Body of pancreas (tissue), 4 donors: Measurements from ENCODE around the gene NOP58.

Source experiments
- POLR2A ChIP-seq, 3 donors: fragments of 450-650 bp; IDR thresholded peaks; one replicate each; pipeline ENCODE4 v1.6.1; 2016; ENCODE audit warnings: antibody characterized with exemption in 3 of 3, mild to moderate bottlenecking in 2 of 3
- TF ChIP-seq, protein P1 (sequence below), 7 experiments: fragments of 450-650 bp in 4 of 7; fragments of 200-600 bp in 3 of 7; sonication (generic) in 3 of 7; IDR thresholded peaks; one replicate each; pipeline ENCODE4 v1.5.1; 2016 to 2019; ENCODE audit warnings: antibody characterized with exemption in 7 of 7

DNA sequence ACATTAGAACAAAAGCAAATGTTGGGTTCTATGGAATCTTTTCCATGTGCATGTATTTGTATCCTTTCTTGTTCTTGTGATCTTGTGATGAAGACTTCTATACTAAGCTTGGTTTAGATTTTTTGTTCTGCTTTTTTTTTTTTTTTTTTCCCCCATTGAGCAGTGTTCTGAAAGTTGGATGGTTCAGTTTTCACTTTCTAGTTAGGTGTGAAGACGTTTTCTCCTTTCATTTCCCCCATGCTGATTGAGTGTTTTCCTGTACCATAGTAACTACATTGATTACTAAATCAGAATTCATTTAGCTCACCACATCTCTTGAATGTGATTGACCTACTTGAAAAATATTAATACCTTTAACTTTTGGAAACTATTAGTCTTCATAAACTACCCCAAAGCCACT, 34.1 kb downstream of the NOP58 start:
- TF ChIP-seq POLR2A (IDR thresholded peaks at IDR 0.05), result no peak
- TF ChIP-seq, protein P1, sequence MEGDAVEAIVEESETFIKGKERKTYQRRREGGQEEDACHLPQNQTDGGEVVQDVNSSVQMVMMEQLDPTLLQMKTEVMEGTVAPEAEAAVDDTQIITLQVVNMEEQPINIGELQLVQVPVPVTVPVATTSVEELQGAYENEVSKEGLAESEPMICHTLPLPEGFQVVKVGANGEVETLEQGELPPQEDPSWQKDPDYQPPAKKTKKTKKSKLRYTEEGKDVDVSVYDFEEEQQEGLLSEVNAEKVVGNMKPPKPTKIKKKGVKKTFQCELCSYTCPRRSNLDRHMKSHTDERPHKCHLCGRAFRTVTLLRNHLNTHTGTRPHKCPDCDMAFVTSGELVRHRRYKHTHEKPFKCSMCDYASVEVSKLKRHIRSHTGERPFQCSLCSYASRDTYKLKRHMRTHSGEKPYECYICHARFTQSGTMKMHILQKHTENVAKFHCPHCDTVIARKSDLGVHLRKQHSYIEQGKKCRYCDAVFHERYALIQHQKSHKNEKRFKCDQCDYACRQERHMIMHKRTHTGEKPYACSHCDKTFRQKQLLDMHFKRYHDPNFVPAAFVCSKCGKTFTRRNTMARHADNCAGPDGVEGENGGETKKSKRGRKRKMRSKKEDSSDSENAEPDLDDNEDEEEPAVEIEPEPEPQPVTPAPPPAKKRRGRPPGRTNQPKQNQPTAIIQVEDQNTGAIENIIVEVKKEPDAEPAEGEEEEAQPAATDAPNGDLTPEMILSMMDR (IDR thresholded peaks at IDR 0.05), result no peak
